Epithelial cell of umbilical artery (primary cell): Measurements from ENCODE around the gene NPIPA1. TPM values are rescaled to one million over a fixed set of nuclear protein-coding genes. Genes with fewer than 3 reads are reported as not detected.

Experiments
- total RNA-seq: library from RNA; depleted of rRNA; stranded (reverse); fragments of >200 nt; gene quantifications from 2 replicates; pipeline ENCODE4 v1.2.3, GENCODE V29; 2014

NPIPA1 gene
- total RNA-seq = 12.3 and 29.9 TPM in 2 replicates

GRCh38 chr16:14937143-14937542 is at the start of gene NPIPA1:
Gene NPIPA1 (plus strand): TSS chr16:14937443. CDS start chr16:14937443, 0 bp downstream.

DNA sequence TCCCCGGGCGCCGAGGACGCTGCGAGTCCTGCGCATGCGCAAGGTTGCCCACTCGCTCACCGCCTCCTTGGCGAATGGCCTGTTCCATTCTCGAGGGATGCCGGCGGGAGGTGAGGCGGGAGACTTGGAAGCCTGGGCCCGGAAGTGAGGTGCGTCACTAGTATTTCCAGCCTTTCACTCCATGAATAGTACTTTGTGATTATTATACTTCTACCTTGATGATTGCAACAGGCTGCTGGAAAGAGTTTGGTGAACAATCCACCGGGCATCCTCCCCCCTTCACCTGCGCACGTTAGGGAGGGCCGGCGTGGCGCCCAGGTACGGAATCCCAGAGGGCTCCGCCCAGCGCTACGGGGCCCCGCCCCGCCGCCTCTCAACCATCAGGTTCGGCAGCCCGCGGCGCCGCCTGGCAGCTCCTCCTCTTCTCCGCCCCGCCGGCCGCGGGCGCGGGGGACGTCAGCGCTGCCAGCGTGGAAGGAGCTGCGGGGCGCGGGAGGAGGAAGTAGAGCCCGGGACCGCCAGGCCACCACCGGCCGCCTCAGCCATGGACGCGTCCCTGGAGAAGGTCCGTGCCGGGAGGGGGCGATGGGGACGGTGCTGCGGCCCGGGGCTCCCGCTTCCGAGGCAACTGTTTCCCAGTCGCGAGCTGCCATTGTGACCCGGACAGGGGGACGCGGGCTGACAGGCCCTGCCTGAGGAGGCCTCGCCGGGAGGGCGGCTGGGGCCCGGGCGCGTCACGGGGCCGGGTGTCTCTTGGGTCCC is 37.6 kb downstream of the NPIPA1 start, which contains the start of gene PDXDC1:
TSS of gene PDXDC1 (plus strand) at position 371 of the 762 bp plus-strand sequence. CDS start at position 545, 174 bp downstream.

Other genes with a start within 250 kb of the NPIPA1 start
- not detected in 2 replicates for gene PLA2G10, start 243.1 kb upstream of the NPIPA1 start, total RNA-seq
- 0.32 and 2.1 TPM in 2 replicates for gene NPIPA3, start 234.0 kb upstream of the NPIPA1 start, total RNA-seq
- gene NPIPA2, start 194.9 kb upstream of the NPIPA1 start, total RNA-seq = 0.32 and 2.1 TPM in 2 replicates
- 91.3 and 163 TPM in 2 replicates for gene NOMO1, start 103.7 kb upstream of the NPIPA1 start, total RNA-seq
- 61.1 and 81.3 TPM in 2 replicates for gene PDXDC1, start 37.6 kb downstream of the NPIPA1 start, total RNA-seq
- 81.9 and 86.6 TPM in 2 replicates for gene NTAN1, start 118.6 kb downstream of the NPIPA1 start, total RNA-seq
- gene RRN3, start 156.8 kb downstream of the NPIPA1 start, total RNA-seq = 34.8 and 45.3 TPM in 2 replicates